Lower leg skin (tissue), 3 donors: ENCODE data around the gene HLTF.

Source experiments
- POLR2A ChIP-seq, 2 donors: fragments of 450-650 bp; IDR thresholded peaks; one replicate each; pipeline ENCODE4 v1.6.1; 2016 to 2017; ENCODE audit warnings: antibody characterized with exemption in 2 of 2, mild to moderate bottlenecking in 1 of 2, moderate library complexity in 1 of 2
- TF ChIP-seq, protein P1 (sequence below), 3 donors: fragments of 450-650 bp; IDR thresholded peaks; one replicate each; pipeline ENCODE4 v1.5.1; 2016; ENCODE audit warnings: antibody characterized with exemption in 3 of 3, mild to moderate bottlenecking in 3 of 3, moderate library complexity in 2 of 3

DNA sequence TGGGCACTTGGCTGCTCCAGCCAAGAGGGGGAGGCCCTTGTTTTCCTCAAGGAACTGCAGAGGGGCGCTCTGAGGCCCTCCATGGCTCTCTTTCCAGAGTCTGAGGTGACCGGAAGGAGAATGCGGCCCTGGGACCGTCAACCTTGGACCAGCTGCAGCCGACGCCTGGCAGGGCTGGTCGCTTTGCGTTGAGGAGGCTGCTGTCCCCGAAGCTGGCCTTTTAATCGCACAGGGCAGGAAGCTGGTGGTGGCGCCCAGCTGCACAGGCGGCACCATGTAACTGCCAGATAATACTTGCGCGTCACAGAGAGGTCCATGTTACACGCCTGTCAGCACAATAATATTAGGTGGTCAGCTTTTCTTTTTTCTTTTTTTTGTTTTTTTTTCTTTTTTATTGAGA lies 875 bp upstream of the HLTF start:
- TF ChIP-seq, protein P1, sequence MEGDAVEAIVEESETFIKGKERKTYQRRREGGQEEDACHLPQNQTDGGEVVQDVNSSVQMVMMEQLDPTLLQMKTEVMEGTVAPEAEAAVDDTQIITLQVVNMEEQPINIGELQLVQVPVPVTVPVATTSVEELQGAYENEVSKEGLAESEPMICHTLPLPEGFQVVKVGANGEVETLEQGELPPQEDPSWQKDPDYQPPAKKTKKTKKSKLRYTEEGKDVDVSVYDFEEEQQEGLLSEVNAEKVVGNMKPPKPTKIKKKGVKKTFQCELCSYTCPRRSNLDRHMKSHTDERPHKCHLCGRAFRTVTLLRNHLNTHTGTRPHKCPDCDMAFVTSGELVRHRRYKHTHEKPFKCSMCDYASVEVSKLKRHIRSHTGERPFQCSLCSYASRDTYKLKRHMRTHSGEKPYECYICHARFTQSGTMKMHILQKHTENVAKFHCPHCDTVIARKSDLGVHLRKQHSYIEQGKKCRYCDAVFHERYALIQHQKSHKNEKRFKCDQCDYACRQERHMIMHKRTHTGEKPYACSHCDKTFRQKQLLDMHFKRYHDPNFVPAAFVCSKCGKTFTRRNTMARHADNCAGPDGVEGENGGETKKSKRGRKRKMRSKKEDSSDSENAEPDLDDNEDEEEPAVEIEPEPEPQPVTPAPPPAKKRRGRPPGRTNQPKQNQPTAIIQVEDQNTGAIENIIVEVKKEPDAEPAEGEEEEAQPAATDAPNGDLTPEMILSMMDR (IDR thresholded peaks at IDR 0.05) = no peak
- TF ChIP-seq POLR2A (IDR thresholded peaks at IDR 0.05) = no peak
